PC-9 (cell line): ENCODE measurements around the gene HTR3A. TPM values are rescaled to one million over a fixed set of nuclear protein-coding genes. Genes with fewer than 3 reads are reported as not detected.
A peak's percentile ranks its signal among the peaks of the same experiment; 100 is the strongest.

ENCODE experiments used
- BruUV-seq: library from RNA; stranded (reverse); fragments of 400-500 nt; replicated peaks from 2 replicates; lab custom pipeline; 2021; lab: Mats Ljungman, UMichigan
- CTCF ChIA-PET: fragments of 300-600 bp; sonication (Branson Sonifier 250); formaldehyde crosslinking; loops from one replicate; lab custom pipeline; 2022; ENCODE audit warnings: antibody characterized with exemption; lab: Charles Lee
- POLR2A ChIA-PET: fragments of 300-600 bp; sonication (Branson Sonifier 250); formaldehyde crosslinking; loops from one replicate; lab custom pipeline; 2022; ENCODE audit warnings: antibody characterized with exemption; ENCODE audit not compliant: unreplicated experiment; lab: Charles Lee
- DNase-seq, 2 experiments: peaks; one replicate each; pipeline versions ENCODE4 v3.0.0 to v3.0.0-alpha.2; 2015 to 2022; ENCODE audit warnings: mixed read lengths in 1 of 2
- H2AFZ ChIP-seq: fragments of 200-600 bp; sonication (generic); 2 replicates; pipeline ENCODE4 v1.8.1; 2017; ENCODE audit warnings: antibody characterized with exemption
- H3F3A ChIP-seq: fragments of 200-600 bp; sonication (generic); 2 replicates; pipeline ENCODE4 v1.8.1; 2017; ENCODE audit warnings: antibody characterized with exemption, mild to moderate bottlenecking, low read depth; ENCODE audit not compliant: insufficient read depth
- H3K27ac ChIP-seq: fragments of 200-600 bp; sonication (generic); 2 replicates; pipeline ENCODE4 v1.6.1; 2016; ENCODE audit warnings: mixed run types
- H3K27me3 ChIP-seq: fragments of 200-600 bp; sonication (generic); 2 replicates; pipeline ENCODE4 v1.6.1; 2016; ENCODE audit warnings: low read depth, mixed run types; ENCODE audit not compliant: insufficient read depth
- H3K36me3 ChIP-seq: fragments of 200-600 bp; sonication (generic); 2 replicates; pipeline ENCODE4 v1.6.1; 2016; ENCODE audit warnings: low read depth, mixed run types
- H3K4me1 ChIP-seq: fragments of 200-600 bp; sonication (generic); replicated peaks from 2 replicates; pipeline ENCODE4 v1.6.1; 2016; ENCODE audit warnings: mixed run types; ENCODE audit not compliant: insufficient read depth
- H3K4me2 ChIP-seq: fragments of 200-600 bp; sonication (generic); 2 replicates; pipeline ENCODE4 v1.6.1; 2017; ENCODE audit warnings: mixed run types
- H3K4me3 ChIP-seq: fragments of 200-600 bp; sonication (generic); 2 replicates; pipeline ENCODE4 v1.6.1; 2016; ENCODE audit warnings: mixed run types
- H3K79me2 ChIP-seq: fragments of 200-600 bp; sonication (generic); 2 replicates; pipeline ENCODE4 v1.6.1; 2017; ENCODE audit warnings: low read depth, mixed run types
- H3K9me2 ChIP-seq: fragments of 200-600 bp; sonication (generic); 2 replicates; pipeline ENCODE4 v1.8.1; 2017; ENCODE audit warnings: mild to moderate bottlenecking; ENCODE audit not compliant: insufficient read depth
- H3K9me3 ChIP-seq: fragments of 200-600 bp; sonication (generic); 2 replicates; pipeline ENCODE4 v1.8.1; 2016; ENCODE audit warnings: low read depth; ENCODE audit not compliant: insufficient read depth
- H4K20me1 ChIP-seq: fragments of 200-600 bp; sonication (generic); 2 replicates; pipeline ENCODE4 v1.8.1; 2017; ENCODE audit not compliant: insufficient read depth
- EZH2 ChIP-seq: fragments of 200-600 bp; sonication (generic); IDR thresholded peaks from 2 replicates; pipeline ENCODE4 v1.8.0; 2017; ENCODE audit warnings: antibody characterized with exemption, low read depth
- intact Hi-C: fragments of 100-400 bp; cut with micrococcal nuclease; formaldehyde crosslinking; loops from one replicate; pipeline ENCODE4 v1.10.0; 2022; ENCODE audit not compliant: unreplicated experiment
- total RNA-seq: library from RNA; stranded (reverse); gene quantifications from 2 replicates; pipeline ENCODE4 v1.2.3, GENCODE V29; 2021
- TF ChIP-seq, protein P1 (sequence below): fragments of 200-600 bp; sonication (generic); conservative IDR thresholded peaks from 2 replicates; pipeline ENCODE4 v1.6.1; 2017; ENCODE audit warnings: mixed run types, antibody characterized with exemption, mild to moderate bottlenecking, moderate library complexity

HTR3A gene
- total RNA-seq, 1 experiment from 2014 or later = not detected

DNA sequence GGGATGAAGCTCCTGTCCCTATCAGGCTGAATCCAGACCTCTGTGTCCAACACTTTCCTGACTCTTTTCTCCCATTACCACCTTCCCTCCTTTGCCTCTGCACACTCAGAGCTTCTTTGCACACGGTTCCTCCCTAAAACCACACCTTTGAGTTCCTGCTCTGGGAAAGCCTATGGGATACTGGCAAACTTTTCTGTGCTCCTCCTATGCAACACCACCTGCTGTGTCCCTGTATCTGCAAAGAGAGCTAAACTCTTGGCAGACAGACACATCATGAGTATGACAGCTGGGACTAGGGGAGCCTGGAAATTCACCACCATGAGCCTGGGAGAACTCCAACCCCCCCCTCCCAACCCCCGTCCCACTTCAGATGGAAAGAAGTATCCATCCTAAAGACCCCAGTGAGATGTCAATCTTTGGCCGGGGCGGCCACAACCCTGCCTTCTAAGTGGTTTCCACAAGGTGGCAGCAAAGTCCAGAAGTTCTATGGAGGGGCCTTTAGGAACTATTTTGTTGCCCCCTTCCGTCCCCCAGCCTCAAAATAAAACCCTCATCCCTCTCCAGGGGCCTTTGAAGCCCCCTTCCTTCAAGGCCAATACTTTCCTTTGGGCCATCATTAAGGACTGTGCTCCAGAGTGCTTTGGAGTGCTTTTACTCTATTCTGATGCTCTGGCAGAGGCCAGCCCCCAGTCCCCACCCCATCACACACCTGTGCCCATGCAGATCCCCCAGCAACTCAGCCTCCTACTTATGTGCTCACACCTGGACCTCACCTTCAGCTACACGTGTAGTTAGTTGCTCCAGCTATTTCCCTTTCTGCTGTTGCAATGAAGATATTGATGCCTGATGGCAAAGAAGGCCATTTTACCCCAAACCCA is 19.4 kb downstream of the HTR3A start:
- H3K9me3 ChIP-seq = no peaks in the 10 kb centered on the region
- H4K20me1 ChIP-seq = peaks cover 3% of the 10 kb centered on the region; the same call in 1 of the 2 replicates
- BruUV-seq = no TSS peak
- CTCF ChIA-PET = interaction anchor here (0.7 kb wide), 1 partner anchor 99 kb away, joined by 3 read pairs; no protein-coding TSS in a partner anchor
- H3K27ac ChIP-seq = no peak overlapping the region
- H3K4me3 ChIP-seq = no peak overlapping the region
- POLR2A ChIA-PET = interaction anchor here (0.5 kb wide), 1 partner anchor 54 kb away, joined by 7 read pairs; no protein-coding TSS in a partner anchor
- H3K4me1 ChIP-seq = no peaks in the 10 kb centered on the region
- intact Hi-C loops = loop anchor here (1.0 to 5.0 kb wide), 2 partner anchors 267 to 768 kb away; no protein-coding TSS in a partner anchor
- H3K27me3 ChIP-seq = peaks cover 48% of the 10 kb centered on the region
- no peak for TF ChIP-seq EZH2
- TF ChIP-seq, protein P1, sequence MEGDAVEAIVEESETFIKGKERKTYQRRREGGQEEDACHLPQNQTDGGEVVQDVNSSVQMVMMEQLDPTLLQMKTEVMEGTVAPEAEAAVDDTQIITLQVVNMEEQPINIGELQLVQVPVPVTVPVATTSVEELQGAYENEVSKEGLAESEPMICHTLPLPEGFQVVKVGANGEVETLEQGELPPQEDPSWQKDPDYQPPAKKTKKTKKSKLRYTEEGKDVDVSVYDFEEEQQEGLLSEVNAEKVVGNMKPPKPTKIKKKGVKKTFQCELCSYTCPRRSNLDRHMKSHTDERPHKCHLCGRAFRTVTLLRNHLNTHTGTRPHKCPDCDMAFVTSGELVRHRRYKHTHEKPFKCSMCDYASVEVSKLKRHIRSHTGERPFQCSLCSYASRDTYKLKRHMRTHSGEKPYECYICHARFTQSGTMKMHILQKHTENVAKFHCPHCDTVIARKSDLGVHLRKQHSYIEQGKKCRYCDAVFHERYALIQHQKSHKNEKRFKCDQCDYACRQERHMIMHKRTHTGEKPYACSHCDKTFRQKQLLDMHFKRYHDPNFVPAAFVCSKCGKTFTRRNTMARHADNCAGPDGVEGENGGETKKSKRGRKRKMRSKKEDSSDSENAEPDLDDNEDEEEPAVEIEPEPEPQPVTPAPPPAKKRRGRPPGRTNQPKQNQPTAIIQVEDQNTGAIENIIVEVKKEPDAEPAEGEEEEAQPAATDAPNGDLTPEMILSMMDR = peak; percentile 86
- no peaks in the 10 kb centered on the region for H3K79me2 ChIP-seq
- H2AFZ ChIP-seq = no peak overlapping the region
- H3F3A ChIP-seq = no peaks in the 10 kb centered on the region
- no peaks in the 10 kb centered on the region for H3K36me3 ChIP-seq
- H3K4me2 ChIP-seq = no peak overlapping the region
- no peak for DNase-seq
- H3K9me2 ChIP-seq = no peaks in the 10 kb centered on the region

DNA sequence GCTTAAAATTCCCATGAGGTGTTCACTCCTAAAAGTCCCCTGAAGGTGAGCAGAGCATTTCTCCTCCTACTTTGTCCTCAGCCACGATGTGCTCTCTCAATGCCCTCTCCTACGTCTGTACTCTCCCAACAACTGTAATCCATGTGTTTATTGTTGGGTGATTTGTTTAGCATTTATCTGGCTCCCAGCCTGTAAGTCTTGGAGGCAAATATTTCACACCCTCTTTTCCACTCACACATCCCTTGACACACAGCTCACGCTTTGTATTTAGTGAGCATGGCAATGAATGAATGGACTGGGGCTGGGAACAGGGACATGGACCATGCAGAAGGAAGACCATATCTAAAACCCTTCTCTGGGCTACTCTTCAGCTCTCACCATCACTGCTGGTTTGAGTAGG is 22.6 kb downstream of the HTR3A start:
- TF ChIP-seq, protein P1 = no peak
- TF ChIP-seq EZH2 = no peak
- BruUV-seq = no TSS peak
- H3K4me3 ChIP-seq = no peak overlapping the region
- no peaks in the 10 kb centered on the region for H3K9me2 ChIP-seq
- H4K20me1 ChIP-seq = peaks cover 3% of the 10 kb centered on the region; the same call in 1 of the 2 replicates
- H3K4me1 ChIP-seq = no peaks in the 10 kb centered on the region
- no peaks in the 10 kb centered on the region for H3F3A ChIP-seq
- H3K27ac ChIP-seq = no peak overlapping the region
- H3K36me3 ChIP-seq = no peaks in the 10 kb centered on the region
- intact Hi-C loops = no loop called here
- no peak overlapping the region for H2AFZ ChIP-seq
- no peaks in the 10 kb centered on the region for H3K9me3 ChIP-seq
- DNase-seq = peak in 1 of 2 experiments; percentile 2
- no peaks in the 10 kb centered on the region for H3K79me2 ChIP-seq
- peaks cover 53% of the 10 kb centered on the region for H3K27me3 ChIP-seq
- no peak overlapping the region for H3K4me2 ChIP-seq
- ChIA-PET CTCF (no interaction called here), POLR2A (no interaction called here)

DNA sequence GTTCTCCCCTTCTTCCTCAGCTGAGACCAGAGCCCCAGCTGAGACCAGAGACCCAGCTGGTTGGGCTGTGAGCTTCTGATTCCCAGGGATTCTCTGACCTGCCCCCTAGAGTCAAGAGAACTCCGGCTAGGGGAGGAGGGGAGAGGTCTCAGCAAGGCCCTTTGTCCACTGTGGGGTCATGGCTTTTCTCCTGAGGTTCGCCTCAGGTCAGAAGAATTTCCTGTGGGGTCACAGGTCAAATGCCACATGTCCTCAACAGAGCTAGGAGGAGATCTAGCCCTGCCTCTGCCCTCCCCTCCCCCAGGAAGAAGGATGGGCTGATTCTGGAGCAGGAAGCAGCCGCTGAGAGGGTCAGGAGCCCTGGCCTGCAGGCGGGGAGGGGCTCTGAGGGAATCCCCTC is 23.7 kb downstream of the HTR3A start:
- ChIA-PET POLR2A (no interaction called here), CTCF (no interaction called here)
- H3K27ac ChIP-seq = no peak overlapping the region
- no peaks in the 10 kb centered on the region for H3F3A ChIP-seq
- TF ChIP-seq, protein P1 = no peak
- no peak for TF ChIP-seq EZH2
- H3K79me2 ChIP-seq = no peaks in the 10 kb centered on the region
- no peak for DNase-seq
- no peak overlapping the region for H3K4me2 ChIP-seq
- no peaks in the 10 kb centered on the region for H3K9me3 ChIP-seq
- H3K27me3 ChIP-seq = peaks cover 59% of the 10 kb centered on the region
- no peak overlapping the region for H3K4me3 ChIP-seq
- no peaks in the 10 kb centered on the region for H3K36me3 ChIP-seq
- intact Hi-C loops = no loop called here
- no peaks in the 10 kb centered on the region for H3K4me1 ChIP-seq
- no peaks in the 10 kb centered on the region for H3K9me2 ChIP-seq
- peaks cover 3% of the 10 kb centered on the region; the same call in 1 of the 2 replicates for H4K20me1 ChIP-seq
- no TSS peak for BruUV-seq
- no peak overlapping the region for H2AFZ ChIP-seq
